ENCODE data around the gene UPP2. TPM values are rescaled to one million over a fixed set of nuclear protein-coding genes. Genes with fewer than 3 reads are reported as not detected.

UPP2 gene
- total and polyA plus RNA-seq, 2 of the 13 experiments (the other 11 are each of a cell fraction or from before 2014, with no cell fraction given): 0.07 to 0.28 TPM

DNA sequence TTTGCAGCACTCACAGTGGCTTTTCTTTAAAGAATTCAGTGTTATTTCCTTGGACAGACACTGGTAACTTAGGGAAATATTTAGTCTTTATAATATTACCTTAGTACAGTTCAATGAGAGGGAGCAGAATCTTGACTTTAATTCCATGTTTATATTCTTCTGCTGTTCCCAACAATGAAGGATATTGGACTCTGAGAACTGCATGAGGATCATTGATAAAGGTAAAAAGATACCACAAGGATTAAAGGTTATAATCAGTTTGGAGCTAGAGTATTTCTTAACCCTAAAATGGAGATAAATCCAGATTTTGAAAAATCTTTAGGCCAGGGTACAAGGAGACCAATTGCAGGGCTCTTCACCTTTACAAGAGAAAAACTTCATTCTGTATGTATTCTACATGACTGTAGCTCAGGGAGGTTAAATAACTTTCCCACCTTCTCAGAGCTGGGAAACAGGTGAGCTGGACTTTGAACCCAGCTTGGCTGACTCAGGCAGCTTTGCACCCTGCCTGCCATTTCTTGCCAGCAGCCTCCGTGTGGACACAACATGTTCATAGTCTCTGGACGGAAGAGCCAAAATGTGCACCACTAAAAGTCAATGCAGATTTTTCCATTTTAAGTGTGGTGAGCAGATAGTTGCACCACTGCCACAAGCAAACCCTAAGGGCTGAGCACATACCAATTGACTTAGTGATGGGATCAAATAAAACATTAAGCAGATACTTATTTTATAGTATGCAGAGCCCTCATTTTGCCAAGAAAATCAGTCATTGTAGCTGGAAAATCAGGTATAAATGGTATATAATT lies 26.7 kb downstream of the UPP2 start (continued):
- TF ChIP-seq, protein P1, sequence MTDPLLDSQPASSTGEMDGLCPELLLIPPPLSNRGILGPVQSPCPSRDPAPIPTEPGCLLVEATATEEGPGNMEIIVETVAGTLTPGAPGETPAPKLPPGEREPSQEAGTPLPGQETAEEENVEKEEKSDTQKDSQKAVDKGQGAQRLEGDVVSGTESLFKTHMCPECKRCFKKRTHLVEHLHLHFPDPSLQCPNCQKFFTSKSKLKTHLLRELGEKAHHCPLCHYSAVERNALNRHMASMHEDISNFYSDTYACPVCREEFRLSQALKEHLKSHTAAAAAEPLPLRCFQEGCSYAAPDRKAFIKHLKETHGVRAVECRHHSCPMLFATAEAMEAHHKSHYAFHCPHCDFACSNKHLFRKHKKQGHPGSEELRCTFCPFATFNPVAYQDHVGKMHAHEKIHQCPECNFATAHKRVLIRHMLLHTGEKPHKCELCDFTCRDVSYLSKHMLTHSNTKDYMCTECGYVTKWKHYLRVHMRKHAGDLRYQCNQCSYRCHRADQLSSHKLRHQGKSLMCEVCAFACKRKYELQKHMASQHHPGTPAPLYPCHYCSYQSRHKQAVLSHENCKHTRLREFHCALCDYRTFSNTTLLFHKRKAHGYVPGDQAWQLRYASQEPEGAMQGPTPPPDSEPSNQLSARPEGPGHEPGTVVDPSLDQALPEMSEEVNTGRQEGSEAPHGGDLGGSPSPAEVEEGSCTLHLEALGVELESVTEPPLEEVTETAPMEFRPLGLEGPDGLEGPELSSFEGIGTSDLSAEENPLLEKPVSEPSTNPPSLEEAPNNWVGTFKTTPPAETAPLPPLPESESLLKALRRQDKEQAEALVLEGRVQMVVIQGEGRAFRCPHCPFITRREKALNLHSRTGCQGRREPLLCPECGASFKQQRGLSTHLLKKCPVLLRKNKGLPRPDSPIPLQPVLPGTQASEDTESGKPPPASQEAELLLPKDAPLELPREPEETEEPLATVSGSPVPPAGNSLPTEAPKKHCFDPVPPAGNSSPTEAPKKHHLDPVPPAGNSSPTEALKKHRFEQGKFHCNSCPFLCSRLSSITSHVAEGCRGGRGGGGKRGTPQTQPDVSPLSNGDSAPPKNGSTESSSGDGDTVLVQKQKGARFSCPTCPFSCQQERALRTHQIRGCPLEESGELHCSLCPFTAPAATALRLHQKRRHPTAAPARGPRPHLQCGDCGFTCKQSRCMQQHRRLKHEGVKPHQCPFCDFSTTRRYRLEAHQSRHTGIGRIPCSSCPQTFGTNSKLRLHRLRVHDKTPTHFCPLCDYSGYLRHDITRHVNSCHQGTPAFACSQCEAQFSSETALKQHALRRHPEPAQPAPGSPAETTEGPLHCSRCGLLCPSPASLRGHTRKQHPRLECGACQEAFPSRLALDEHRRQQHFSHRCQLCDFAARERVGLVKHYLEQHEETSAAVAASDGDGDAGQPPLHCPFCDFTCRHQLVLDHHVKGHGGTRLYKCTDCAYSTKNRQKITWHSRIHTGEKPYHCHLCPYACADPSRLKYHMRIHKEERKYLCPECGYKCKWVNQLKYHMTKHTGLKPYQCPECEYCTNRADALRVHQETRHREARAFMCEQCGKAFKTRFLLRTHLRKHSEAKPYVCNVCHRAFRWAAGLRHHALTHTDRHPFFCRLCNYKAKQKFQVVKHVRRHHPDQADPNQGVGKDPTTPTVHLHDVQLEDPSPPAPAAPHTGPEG (CRISPR knock-in tag; IDR thresholded peaks at IDR 0.05): no peak
- TF ChIP-seq, protein P2, sequence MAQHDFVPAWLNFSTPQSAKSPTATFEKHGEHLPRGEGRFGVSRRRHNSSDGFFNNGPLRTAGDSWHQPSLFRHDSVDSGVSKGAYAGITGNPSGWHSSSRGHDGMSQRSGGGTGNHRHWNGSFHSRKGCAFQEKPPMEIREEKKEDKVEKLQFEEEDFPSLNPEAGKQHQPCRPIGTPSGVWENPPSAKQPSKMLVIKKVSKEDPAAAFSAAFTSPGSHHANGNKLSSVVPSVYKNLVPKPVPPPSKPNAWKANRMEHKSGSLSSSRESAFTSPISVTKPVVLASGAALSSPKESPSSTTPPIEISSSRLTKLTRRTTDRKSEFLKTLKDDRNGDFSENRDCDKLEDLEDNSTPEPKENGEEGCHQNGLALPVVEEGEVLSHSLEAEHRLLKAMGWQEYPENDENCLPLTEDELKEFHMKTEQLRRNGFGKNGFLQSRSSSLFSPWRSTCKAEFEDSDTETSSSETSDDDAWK (CRISPR knock-in tag; IDR thresholded peaks at IDR 0.05): no peak
- TF ChIP-seq EHMT2 (IDR thresholded peaks at IDR 0.05; ENCODE audit: borderline replicate concordance, low read depth, low read length) (no peak; the same call in 1 of the 2 replicates), HES4 (CRISPR knock-in tag; IDR thresholded peaks at IDR 0.05; ENCODE audit: borderline replicate concordance) (no peak), ZNF33B (CRISPR knock-in tag; IDR thresholded peaks at IDR 0.05) (no peak), ZNF331 (CRISPR knock-in tag; IDR thresholded peaks at IDR 0.05) (peak; percentile 81; the same call in 1 of the 2 replicates), ZNF468 (CRISPR knock-in tag; IDR thresholded peaks at IDR 0.05) (no peak), ZNF660 (CRISPR knock-in tag; IDR thresholded peaks at IDR 0.05; ENCODE audit: borderline replicate concordance, low read depth) (no peak), MEIS1 (CRISPR knock-in tag; IDR thresholded peaks at IDR 0.05; ENCODE audit: borderline replicate concordance) (0 out of 2 replicates have a peak, but pooled peaks have one; percentile 31), ZNF24 (IDR thresholded peaks at IDR 0.05) (no peak), ZEB1 (IDR thresholded peaks at IDR 0.05; ENCODE audit: insufficient replicate concordance, low read depth) (peak; percentile 99), ERF (CRISPR knock-in tag; IDR thresholded peaks at IDR 0.05) (peak; percentile 77; the same call in 1 of the 2 replicates), PHF8 (CRISPR knock-in tag; IDR thresholded peaks at IDR 0.05) (peak; percentile 27; the same call in 1 of the 2 replicates), HMGA1 (CRISPR knock-in tag; conservative IDR thresholded peaks at IDR 0.05) (no peak), ZNF530 (CRISPR knock-in tag; IDR thresholded peaks at IDR 0.05; ENCODE audit: low read depth) (no peak), ZNF644 (CRISPR knock-in tag; IDR thresholded peaks at IDR 0.05; ENCODE audit: low read depth) (peak; percentile 100), NFKBIZ (CRISPR knock-in tag; IDR thresholded peaks at IDR 0.05) (peak; percentile 66; the same call in 1 of the 2 replicates), ZNF451 (CRISPR knock-in tag; IDR thresholded peaks at IDR 0.05) (0 out of 2 replicates have a peak, but pooled peaks have one; percentile 29)
- TF ChIP-seq, protein P3, sequence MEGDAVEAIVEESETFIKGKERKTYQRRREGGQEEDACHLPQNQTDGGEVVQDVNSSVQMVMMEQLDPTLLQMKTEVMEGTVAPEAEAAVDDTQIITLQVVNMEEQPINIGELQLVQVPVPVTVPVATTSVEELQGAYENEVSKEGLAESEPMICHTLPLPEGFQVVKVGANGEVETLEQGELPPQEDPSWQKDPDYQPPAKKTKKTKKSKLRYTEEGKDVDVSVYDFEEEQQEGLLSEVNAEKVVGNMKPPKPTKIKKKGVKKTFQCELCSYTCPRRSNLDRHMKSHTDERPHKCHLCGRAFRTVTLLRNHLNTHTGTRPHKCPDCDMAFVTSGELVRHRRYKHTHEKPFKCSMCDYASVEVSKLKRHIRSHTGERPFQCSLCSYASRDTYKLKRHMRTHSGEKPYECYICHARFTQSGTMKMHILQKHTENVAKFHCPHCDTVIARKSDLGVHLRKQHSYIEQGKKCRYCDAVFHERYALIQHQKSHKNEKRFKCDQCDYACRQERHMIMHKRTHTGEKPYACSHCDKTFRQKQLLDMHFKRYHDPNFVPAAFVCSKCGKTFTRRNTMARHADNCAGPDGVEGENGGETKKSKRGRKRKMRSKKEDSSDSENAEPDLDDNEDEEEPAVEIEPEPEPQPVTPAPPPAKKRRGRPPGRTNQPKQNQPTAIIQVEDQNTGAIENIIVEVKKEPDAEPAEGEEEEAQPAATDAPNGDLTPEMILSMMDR (CRISPR knock-in tag; IDR thresholded peaks at IDR 0.05): peak; percentile 24; the same call in 1 of the 2 replicates
